NCI-H2227 (cell line): Measurements from ENCODE around the gene ALX3.

Source experiments
- DNase-seq: peaks from one replicate; lab custom pipeline; 2025; ENCODE audit not compliant: unreplicated experiment; lab: John Stamatoyannopoulos, UW

The ALX3 gene

GRCh38 chr1:110067479-110067892, 3.0 kb downstream of the ALX3 start:
- no peak for DNase-seq

GRCh38 chr1:110065841-110066240, 4.6 kb downstream of the ALX3 start:
- no peak for DNase-seq

GRCh38 chr1:110064576-110065337, 5.7 kb downstream of the ALX3 start:
- no peak for DNase-seq

- no peak for DNase-seq
Observed at GRCh38 chr1:110063781-110064180, 6.7 kb downstream of the ALX3 start.

GRCh38 chr1:110062612-110063011, 7.9 kb downstream of the ALX3 start:
- DNase-seq = no peak

GRCh38 chr1:110061341-110061740, 9.1 kb downstream of the ALX3 start:
- DNase-seq = no peak

GRCh38 chr1:110060662-110061060, 9.8 kb downstream of the ALX3 start:
- no peak for DNase-seq

GRCh38 chr1:110060034-110060661, 10.3 kb downstream of the ALX3 start:
- peak; percentile 28 for DNase-seq

GRCh38 chr1:110059133-110059863, 11.2 kb downstream of the ALX3 start:
- no peak for DNase-seq

- DNase-seq = no peak
Observed at GRCh38 chr1:110058591-110058990, 11.9 kb downstream of the ALX3 start.

- DNase-seq = no peak
Observed at GRCh38 chr1:110057963-110058518, 12.4 kb downstream of the ALX3 start.

GRCh38 chr1:110056776-110057175, 13.7 kb downstream of the ALX3 start:
- no peak for DNase-seq

- no peak for DNase-seq
Observed at GRCh38 chr1:110056285-110056683, 14.2 kb downstream of the ALX3 start.

GRCh38 chr1:110055493-110056284, 14.8 kb downstream of the ALX3 start:
- DNase-seq = no peak

GRCh38 chr1:110053552-110054428, 16.7 kb downstream of the ALX3 start:
- DNase-seq = peak; percentile 64

GRCh38 chr1:110051262-110051648, 19.2 kb downstream of the ALX3 start:
- no peak for DNase-seq

GRCh38 chr1:110050602-110051261, 19.7 kb downstream of the ALX3 start:
- no peak for DNase-seq

GRCh38 chr1:110049801-110050601, 20.5 kb downstream of the ALX3 start:
- DNase-seq = no peak
